HCT116 (cell line): Measurements from ENCODE around the gene PROS1. TPM values are rescaled to one million over a fixed set of nuclear protein-coding genes. Genes with fewer than 3 reads are reported as not detected.

Experiments
- ATAC-seq: fragments of 200-7000 bp; cut with Tn5 transposase; 2 replicates; pipeline ENCODE4 v1.9.1; 2020; ENCODE audit warnings: mild to moderate bottlenecking, moderate library complexity
- BruUV-seq: library from RNA; stranded (reverse); fragments of 400-500 nt; replicated peaks from 2 replicates; lab custom pipeline; 2021; lab: Mats Ljungman, UMichigan
- CTCF ChIA-PET: fragments of 300-600 bp; sonication (Branson Sonifier 250); formaldehyde crosslinking; loops from one replicate; lab custom pipeline; 2021; ENCODE audit warnings: antibody characterized with exemption; lab: Charles Lee
- POLR2A ChIA-PET: fragments of 300-600, 350-600 bp; sonication (Branson Sonifier 250); formaldehyde crosslinking; loops from one replicate; lab custom pipeline; 2021; ENCODE audit warnings: antibody characterized with exemption; lab: Charles Lee
- RAD21 ChIA-PET, 2 experiments: fragments of 300-600 bp; sonication (Branson Sonifier 250); formaldehyde crosslinking; loops; one replicate each; lab custom pipeline; 2023; ENCODE audit warnings: low total read pairs in 2 of 2; ENCODE audit not compliant: uncharacterized antibody in 2 of 2, unreplicated experiment in 2 of 2, low non-redundant PET in 1 of 2; lab: Charles Lee
- DNase-seq: peaks from one replicate; pipeline ENCODE4 v3.0.0-alpha.2; 2010; ENCODE audit warnings: low read depth, low spot score
- H2AFZ ChIP-seq: fragments of 200-600 bp; shearing (Covaris generic), sonication (generic); 2 replicates; pipeline ENCODE4 v1.6.1; 2017; ENCODE audit warnings: low read depth, mixed run types, mixed read lengths, antibody characterized with exemption, low read length; ENCODE audit not compliant: poor library complexity, severe bottlenecking
- H3K27ac ChIP-seq: 2 replicates; pipeline ENCODE4 v1.5.1; 2012; ENCODE audit warnings: low read depth, low read length
- H3K27me3 ChIP-seq: fragments of 200-600 bp; sonication (generic); 2 replicates; pipeline ENCODE4 v1.6.1; 2016; ENCODE audit warnings: mixed run types, low read length, mixed read lengths; ENCODE audit not compliant: insufficient read depth
- H3K36me3 ChIP-seq, 2 experiments: fragments of 200-500 bp in 1 of 2; fragments of 200-600 bp in 1 of 2; sonication (Bioruptor generic) in 1 of 2; sonication (generic) in 1 of 2; 2 replicates each; pipeline versions ENCODE4 v1.5.1 to v1.6.1; 2014 to 2016; ENCODE audit warnings: low read length in 2 of 2, inconsistent platforms in 1 of 2, mixed read lengths in 1 of 2, mixed run types in 1 of 2; ENCODE audit not compliant: insufficient read depth in 2 of 2, control insufficient read depth in 1 of 2
- H3K4me1 ChIP-seq, 2 experiments: fragments of 200-600 bp in 1 of 2; sonication (generic) in 1 of 2; 2 replicates each; pipeline versions ENCODE4 v1.5.1 to v1.6.1; 2012 to 2017; ENCODE audit warnings: low read length in 2 of 2, inconsistent platforms in 1 of 2, mild to moderate bottlenecking in 1 of 2, mixed read lengths in 1 of 2, mixed run types in 1 of 2, moderate library complexity in 1 of 2; ENCODE audit not compliant: insufficient read depth in 2 of 2, control insufficient read depth in 1 of 2
- H3K4me2 ChIP-seq: fragments of 200-600 bp; sonication (generic); 2 replicates; pipeline ENCODE4 v1.6.1; 2017; ENCODE audit warnings: mixed run types, low read length, mixed read lengths
- H3K4me3 ChIP-seq, 2 experiments: fragments of 200-600 bp in 1 of 2; sonication (generic) in 1 of 2; replicated peaks in 1 of 2; 2 replicates each; pipeline ENCODE4 v1.5.1; 2011 to 2016; ENCODE audit warnings: low read length in 2 of 2, control low read depth in 1 of 2, low read depth in 1 of 2, mild to moderate bottlenecking in 1 of 2, mixed read lengths in 1 of 2, mixed run types in 1 of 2
- H3K79me2 ChIP-seq: fragments of 200-600 bp; sonication (generic); 2 replicates; pipeline ENCODE4 v1.6.1; 2017; ENCODE audit warnings: mild to moderate bottlenecking, mixed run types, low read length, moderate library complexity, mixed read lengths; ENCODE audit not compliant: insufficient read depth
- H3K9ac ChIP-seq: fragments of 200-600 bp; sonication (generic); 2 replicates; pipeline ENCODE4 v1.6.1; 2016; ENCODE audit warnings: low read length, mixed read lengths
- H3K9me2 ChIP-seq: fragments of 200-600 bp; sonication (generic), shearing (Covaris generic); 2 replicates; pipeline ENCODE4 v1.6.1; 2017; ENCODE audit warnings: mixed run types, mild to moderate bottlenecking, moderate library complexity; ENCODE audit not compliant: insufficient read depth
- H3K9me3 ChIP-seq, 2 experiments: fragments of 200-500 bp in 1 of 2; fragments of 200-600 bp in 1 of 2; sonication (Bioruptor generic) in 1 of 2; sonication (generic) in 1 of 2; 2 replicates each; pipeline ENCODE4 v1.6.1; 2014 to 2017; ENCODE audit warnings: low read length in 2 of 2, mixed read lengths in 2 of 2, inconsistent platforms in 1 of 2, low read depth in 1 of 2, mild to moderate bottlenecking in 1 of 2, mixed run types in 1 of 2, moderate library complexity in 1 of 2; ENCODE audit not compliant: control insufficient read depth in 1 of 2, insufficient read depth in 1 of 2
- H4K20me1 ChIP-seq: fragments of 200-600 bp; sonication (generic), shearing (Covaris generic); 2 replicates; pipeline ENCODE4 v1.6.1; 2017; ENCODE audit warnings: mixed run types, mild to moderate bottlenecking, moderate library complexity; ENCODE audit not compliant: insufficient read depth
- EGR1 ChIP-seq: IDR thresholded peaks from 2 replicates; pipeline ENCODE4 v1.6.1; 2012; ENCODE audit warnings: low read depth
- EZH2 ChIP-seq: fragments of 200-600 bp; sonication (generic); IDR thresholded peaks from 2 replicates; pipeline ENCODE4 v1.6.1; 2017; ENCODE audit warnings: antibody characterized with exemption, mixed run types
- FOSL1 ChIP-seq: IDR thresholded peaks from 2 replicates; pipeline ENCODE4 v1.6.1; 2012; ENCODE audit warnings: low read depth
- JUND ChIP-seq: IDR thresholded peaks from 2 replicates; pipeline ENCODE4 v1.6.1; 2012
- POLR2A ChIP-seq: IDR thresholded peaks from 2 replicates; pipeline ENCODE4 v1.7.0; 2011; ENCODE audit warnings: borderline replicate concordance; ENCODE audit not compliant: insufficient read depth, insufficient read length; ENCODE audit errors: extremely low read depth
- POLR2AphosphoS5 ChIP-seq: IDR thresholded peaks from 2 replicates; pipeline ENCODE4 v1.6.1; 2011; ENCODE audit warnings: mild to moderate bottlenecking, low read depth, low read length, moderate library complexity
- SRF ChIP-seq: IDR thresholded peaks from 2 replicates; pipeline ENCODE4 v1.6.1; 2012; ENCODE audit warnings: low read depth
- YY1 ChIP-seq: IDR thresholded peaks from 2 replicates; pipeline ENCODE4 v1.6.1; 2011; ENCODE audit warnings: low read length, low read depth, moderate library complexity, mild to moderate bottlenecking; ENCODE audit not compliant: insufficient replicate concordance; ENCODE audit errors: extremely low read depth
- ZNF274 ChIP-seq: fragments of 200-500 bp; sonication (Bioruptor generic); IDR thresholded peaks from 2 replicates; pipeline ENCODE4 v1.6.1; 2014; ENCODE audit warnings: mild to moderate bottlenecking, low read depth, low read length, inconsistent platforms
- intact Hi-C: fragments of 100-400 bp; cut with micrococcal nuclease; formaldehyde crosslinking; loops from 2 replicates; pipeline ENCODE4 v1.10.0; 2022
- total RNA-seq: library from RNA; stranded (reverse); gene quantifications from one replicate; pipeline ENCODE4 v1.2.1, GENCODE V29; 2021; ENCODE audit not compliant: unreplicated experiment
- TF ChIP-seq, protein P1 (sequence below): IDR thresholded peaks from 2 replicates; pipeline ENCODE4 v1.6.1; 2012
- TF ChIP-seq, protein P2 (sequence below): IDR thresholded peaks from 2 replicates; pipeline ENCODE4 v1.6.1; 2011; ENCODE audit warnings: mild to moderate bottlenecking, low read length, moderate library complexity; ENCODE audit not compliant: insufficient replicate concordance; ENCODE audit errors: extremely low read depth

The PROS1 gene
- total RNA-seq, 1 experiment from 2014 or later: 9.6 TPM

DNA sequence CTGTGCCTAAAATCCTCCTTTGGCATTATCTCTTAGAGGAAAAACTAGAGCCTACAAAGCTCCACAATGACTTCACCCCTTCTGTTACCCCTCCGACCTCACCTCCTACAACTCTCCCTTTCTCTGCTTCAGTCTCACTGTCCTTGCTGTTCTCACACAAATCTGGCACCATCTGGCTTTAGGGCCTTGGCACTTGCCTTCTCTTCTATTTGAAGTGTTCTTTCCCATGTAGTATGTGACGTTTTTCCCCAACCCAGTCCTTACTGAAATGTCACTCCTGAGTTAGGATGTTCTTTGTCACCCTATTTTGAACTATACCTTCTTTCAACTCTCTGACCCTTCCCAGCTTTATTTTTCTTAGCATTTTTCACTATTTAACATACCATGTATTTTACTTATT is 46.0 kb upstream of the PROS1 start:
- Histone ChIP-seq H3K36me3 (no peaks in the 10 kb centered on the region), H3K9me3 (no peaks in the 10 kb centered on the region), H3K9me2 (0 out of 2 replicates have a peak, but pooled peaks cover 4% of the 10 kb centered on the region), H3K4me1 (no peaks in the 10 kb centered on the region), H3K27me3 (no peaks in the 10 kb centered on the region), H2AFZ (no peak overlapping the region), H3K27ac (no peak overlapping the region), H3K4me3 (no peak overlapping the region), H4K20me1 (no peaks in the 10 kb centered on the region), H3K4me2 (no peak overlapping the region), H3K79me2 (no peaks in the 10 kb centered on the region), H3K9ac (no peak overlapping the region)
- ATAC-seq (no peak), DNase-seq (no peak)
- intact Hi-C loops: no loop called here
- RAD21 ChIA-PET: no interaction called here
- POLR2A ChIA-PET: no interaction called here
- TF ChIP-seq SRF (no peak), POLR2A (no peak), EGR1 (no peak), FOSL1 (no peak), EZH2 (no peak), ZNF274 (no peak), JUND (no peak)
- TF ChIP-seq, protein P1, sequence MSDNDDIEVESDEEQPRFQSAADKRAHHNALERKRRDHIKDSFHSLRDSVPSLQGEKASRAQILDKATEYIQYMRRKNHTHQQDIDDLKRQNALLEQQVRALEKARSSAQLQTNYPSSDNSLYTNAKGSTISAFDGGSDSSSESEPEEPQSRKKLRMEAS: no peak
- CTCF ChIA-PET: interaction anchor here (1.0 kb wide), 1 partner anchor 82 kb away, joined by 3 read pairs; no protein-coding TSS in a partner anchor
- no TSS peak for BruUV-seq

DNA sequence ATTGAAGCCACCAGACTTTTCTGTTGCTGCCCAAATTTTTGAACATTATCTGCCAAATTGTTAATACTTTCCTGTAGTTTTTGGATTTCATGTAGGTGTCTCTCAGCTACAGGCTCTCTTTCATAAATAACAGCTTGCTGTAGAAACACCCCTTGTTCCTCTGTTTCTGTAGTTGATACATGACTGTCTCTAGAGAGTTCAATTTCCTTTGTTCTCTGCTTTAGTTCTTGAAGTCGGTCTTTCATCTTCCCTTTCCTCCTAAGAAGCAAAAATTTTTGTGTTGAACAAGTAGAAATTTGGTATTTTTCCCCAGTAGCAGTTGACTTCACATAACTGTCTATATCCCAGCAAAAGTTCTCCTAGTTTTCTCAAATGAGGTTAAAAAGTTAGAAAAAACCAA is 41.3 kb upstream of the PROS1 start:
- BruUV-seq: no TSS peak

More for the DNA sequence above, 41.3 kb upstream of the PROS1 start:
- Histone ChIP-seq H3K4me3 (no peak overlapping the region), H3K4me2 (no peak overlapping the region), H2AFZ (no peak overlapping the region), H3K27ac (no peak overlapping the region), H3K27me3 (no peaks in the 10 kb centered on the region), H3K36me3 (no peaks in the 10 kb centered on the region), H4K20me1 (no peaks in the 10 kb centered on the region), H3K9me2 (0 out of 2 replicates have a peak, but pooled peaks cover 4% of the 10 kb centered on the region), H3K9ac (no peak overlapping the region), H3K79me2 (no peaks in the 10 kb centered on the region), H3K4me1 (no peaks in the 10 kb centered on the region), H3K9me3 (no peaks in the 10 kb centered on the region)
- ChIA-PET CTCF (no interaction called here), RAD21 (no interaction called here), POLR2A (no interaction called here)
- no peak for DNase-seq
- intact Hi-C loops: no loop called here
- ATAC-seq: no peak
- TF ChIP-seq EZH2 (no peak), EGR1 (no peak), YY1 (no peak), ZNF274 (no peak), JUND (no peak), POLR2AphosphoS5 (no peak)
- TF ChIP-seq, protein P2, sequence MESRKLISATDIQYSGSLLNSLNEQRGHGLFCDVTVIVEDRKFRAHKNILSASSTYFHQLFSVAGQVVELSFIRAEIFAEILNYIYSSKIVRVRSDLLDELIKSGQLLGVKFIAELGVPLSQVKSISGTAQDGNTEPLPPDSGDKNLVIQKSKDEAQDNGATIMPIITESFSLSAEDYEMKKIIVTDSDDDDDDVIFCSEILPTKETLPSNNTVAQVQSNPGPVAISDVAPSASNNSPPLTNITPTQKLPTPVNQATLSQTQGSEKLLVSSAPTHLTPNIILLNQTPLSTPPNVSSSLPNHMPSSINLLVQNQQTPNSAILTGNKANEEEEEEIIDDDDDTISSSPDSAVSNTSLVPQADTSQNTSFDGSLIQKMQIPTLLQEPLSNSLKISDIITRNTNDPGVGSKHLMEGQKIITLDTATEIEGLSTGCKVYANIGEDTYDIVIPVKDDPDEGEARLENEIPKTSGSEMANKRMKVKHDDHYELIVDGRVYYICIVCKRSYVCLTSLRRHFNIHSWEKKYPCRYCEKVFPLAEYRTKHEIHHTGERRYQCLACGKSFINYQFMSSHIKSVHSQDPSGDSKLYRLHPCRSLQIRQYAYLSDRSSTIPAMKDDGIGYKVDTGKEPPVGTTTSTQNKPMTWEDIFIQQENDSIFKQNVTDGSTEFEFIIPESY: no peak
